ENCODE data around the gene STARD10. TPM values are rescaled to one million over a fixed set of nuclear protein-coding genes. Genes with fewer than 3 reads are reported as not detected.

Gene STARD10
- total and polyA plus RNA-seq, 9 donors, result 39.0 to 84.0 (median 57.9) TPM

- Histone ChIP-seq H3K4me1 (ENCODE audit: control insufficient read depth, insufficient read depth, low read length) (peaks cover 39% of the 10 kb centered on the region), H3K27ac (ENCODE audit: low read length) (no peak overlapping the region), H3K4me3 (ENCODE audit: low read length) (peak overlapping the region; percentile 15), H3K9me3 (replicated peaks; ENCODE audit: control insufficient read depth, low read depth, low read length) (no peaks in the 10 kb centered on the region), H3K36me3 (ENCODE audit: control insufficient read depth, insufficient read depth, low read length) (no peaks in the 10 kb centered on the region), H3K27me3 (ENCODE audit: control insufficient read depth, insufficient read depth, low read length) (no peaks in the 10 kb centered on the region)
- DNase-seq, result no peak
- WGBS (ENCODE audit: insufficient coverage), result 80% methylated on average over 6 of the region's 11 CpGs
Measured at GRCh38 chr11:72738199-72739141, 55.4 kb downstream of the STARD10 start.

DNA sequence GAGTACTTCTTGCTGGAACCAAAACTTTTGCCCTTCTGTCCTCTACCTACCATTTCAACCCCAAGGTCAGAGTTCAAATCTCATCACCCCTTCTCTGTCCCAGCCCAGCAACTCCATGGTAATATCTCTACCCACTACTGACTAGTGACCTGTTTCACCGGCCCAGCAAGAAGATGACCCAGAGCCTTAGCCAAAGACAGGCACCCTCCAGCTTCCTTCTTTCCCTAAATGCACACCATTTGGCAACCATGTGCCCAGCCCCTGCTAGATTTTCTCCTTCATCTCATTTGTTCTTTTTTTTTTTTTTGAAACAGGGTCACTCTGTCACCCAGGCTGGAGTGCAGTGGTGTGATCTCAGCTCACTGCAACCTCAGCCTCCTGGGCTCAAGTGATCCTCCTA is 56.5 kb downstream of the STARD10 start:
- WGBS (ENCODE audit: insufficient coverage), result 87% methylated on average over 1 of the region's 1 CpG
- Histone ChIP-seq H3K4me1 (ENCODE audit: control insufficient read depth, insufficient read depth, low read length) (peaks cover 40% of the 10 kb centered on the region), H3K36me3 (ENCODE audit: control insufficient read depth, insufficient read depth, low read length) (no peaks in the 10 kb centered on the region), H3K27ac (ENCODE audit: low read length) (peak overlapping the region; percentile 42), H3K9me3 (replicated peaks; ENCODE audit: control insufficient read depth, low read depth, low read length) (no peaks in the 10 kb centered on the region), H3K4me3 (ENCODE audit: low read length) (no peak overlapping the region), H3K27me3 (ENCODE audit: control insufficient read depth, insufficient read depth, low read length) (no peaks in the 10 kb centered on the region)
- no peak for DNase-seq

- no peak overlapping the region for H3K4me3 ChIP-seq (ENCODE audit: low read length)
- H3K27ac ChIP-seq (ENCODE audit: low read length), result peak overlapping the region; percentile 42
- H3K27me3 ChIP-seq (ENCODE audit: control insufficient read depth, insufficient read depth, low read length), result no peaks in the 10 kb centered on the region
- WGBS (ENCODE audit: insufficient coverage), result 19% methylated on average over 5 of the region's 5 CpGs
- H3K4me1 ChIP-seq (ENCODE audit: control insufficient read depth, insufficient read depth, low read length), result peaks cover 35% of the 10 kb centered on the region
- H3K36me3 ChIP-seq (ENCODE audit: control insufficient read depth, insufficient read depth, low read length), result no peaks in the 10 kb centered on the region
- peak; percentile 69 for DNase-seq
- no peaks in the 10 kb centered on the region for H3K9me3 ChIP-seq (replicated peaks; ENCODE audit: control insufficient read depth, low read depth, low read length)
Measured at GRCh38 chr11:72736452-72737069, 57.3 kb downstream of the STARD10 start.

- H3K27me3 ChIP-seq (ENCODE audit: control insufficient read depth, insufficient read depth, low read length), result no peaks in the 10 kb centered on the region
- H3K36me3 ChIP-seq (ENCODE audit: control insufficient read depth, insufficient read depth, low read length), result no peaks in the 10 kb centered on the region
- H3K27ac ChIP-seq (ENCODE audit: low read length), result peak overlapping the region; percentile 29
- no peak for DNase-seq
- H3K4me3 ChIP-seq (ENCODE audit: low read length), result no peak overlapping the region
- H3K9me3 ChIP-seq (replicated peaks; ENCODE audit: control insufficient read depth, low read depth, low read length), result no peaks in the 10 kb centered on the region
- H3K4me1 ChIP-seq (ENCODE audit: control insufficient read depth, insufficient read depth, low read length), result peaks cover 29% of the 10 kb centered on the region
- 63% methylated on average over 7 of the region's 8 CpGs for WGBS (ENCODE audit: insufficient coverage)
Measured at GRCh38 chr11:72735495-72736027, 58.3 kb downstream of the STARD10 start.

- Histone ChIP-seq H3K27me3 (ENCODE audit: control insufficient read depth, insufficient read depth, low read length) (no peaks in the 10 kb centered on the region), H3K9me3 (replicated peaks; ENCODE audit: control insufficient read depth, low read depth, low read length) (no peaks in the 10 kb centered on the region), H3K27ac (ENCODE audit: low read length) (peak overlapping the region; percentile 51), H3K4me3 (ENCODE audit: low read length) (no peak overlapping the region), H3K4me1 (ENCODE audit: control insufficient read depth, insufficient read depth, low read length) (peaks cover 17% of the 10 kb centered on the region), H3K36me3 (ENCODE audit: control insufficient read depth, insufficient read depth, low read length) (no peaks in the 10 kb centered on the region)
- 57% methylated on average over 5 of the region's 10 CpGs for WGBS (ENCODE audit: insufficient coverage)
- no peak for DNase-seq
Measured at GRCh38 chr11:72732329-72732728, 61.5 kb downstream of the STARD10 start.

DNA sequence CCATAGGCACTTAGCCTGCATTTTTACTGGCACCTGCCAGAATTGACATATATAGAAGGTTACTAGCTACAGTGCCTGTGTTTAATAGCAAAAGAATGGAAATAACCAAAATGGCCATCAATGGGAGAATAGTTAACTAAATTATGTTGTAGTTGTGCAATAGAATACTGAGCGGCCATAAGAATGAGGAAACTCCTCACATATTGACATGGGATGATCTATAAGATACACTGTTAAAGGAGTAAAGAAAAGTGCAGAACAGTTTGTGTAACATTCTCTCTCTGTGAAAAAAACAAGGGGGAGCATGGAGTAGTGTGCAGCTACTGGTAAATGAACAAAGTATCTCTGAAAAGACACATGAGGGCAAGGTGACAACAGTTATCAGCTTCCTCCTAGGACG is 63.1 kb downstream of the STARD10 start:
- H3K4me1 ChIP-seq (ENCODE audit: control insufficient read depth, insufficient read depth, low read length), result peaks cover 23% of the 10 kb centered on the region
- H3K27ac ChIP-seq (ENCODE audit: low read length), result no peak overlapping the region
- 80% methylated on average over 1 of the region's 2 CpGs for WGBS (ENCODE audit: insufficient coverage)
- no peaks in the 10 kb centered on the region for H3K36me3 ChIP-seq (ENCODE audit: control insufficient read depth, insufficient read depth, low read length)
- DNase-seq, result no peak
- no peaks in the 10 kb centered on the region for H3K9me3 ChIP-seq (replicated peaks; ENCODE audit: control insufficient read depth, low read depth, low read length)
- H3K4me3 ChIP-seq (ENCODE audit: low read length), result no peak overlapping the region
- no peaks in the 10 kb centered on the region for H3K27me3 ChIP-seq (ENCODE audit: control insufficient read depth, insufficient read depth, low read length)

GRCh38 chr11:72730243-72730642 is 63.6 kb downstream of the STARD10 start:
- WGBS (ENCODE audit: insufficient coverage), result 72% methylated on average over 3 of the region's 5 CpGs
- Histone ChIP-seq H3K9me3 (replicated peaks; ENCODE audit: control insufficient read depth, low read depth, low read length) (no peaks in the 10 kb centered on the region), H3K4me1 (ENCODE audit: control insufficient read depth, insufficient read depth, low read length) (peaks cover 24% of the 10 kb centered on the region), H3K27ac (ENCODE audit: low read length) (no peak overlapping the region), H3K27me3 (ENCODE audit: control insufficient read depth, insufficient read depth, low read length) (no peaks in the 10 kb centered on the region), H3K4me3 (ENCODE audit: low read length) (no peak overlapping the region), H3K36me3 (ENCODE audit: control insufficient read depth, insufficient read depth, low read length) (no peaks in the 10 kb centered on the region)
- DNase-seq, result no peak

DNA sequence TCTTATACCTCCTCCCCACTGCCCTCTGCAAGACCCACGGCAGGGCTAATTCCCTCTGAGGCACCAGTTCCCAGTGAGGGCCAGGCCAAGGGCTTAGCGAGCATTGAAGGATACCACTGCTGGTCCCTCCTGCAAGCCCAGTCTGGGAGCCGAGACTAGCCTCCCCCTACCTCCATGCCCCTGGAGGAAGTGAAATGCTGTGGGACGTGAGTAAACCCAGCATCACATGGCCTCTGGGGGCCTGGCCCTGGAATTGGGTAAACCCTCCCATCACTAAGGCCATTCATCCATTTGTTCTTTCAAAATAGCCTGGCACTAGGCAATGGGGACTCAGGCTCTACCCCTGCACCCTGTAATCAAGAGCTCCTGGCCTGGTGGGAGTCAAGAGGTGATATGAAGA is 66.3 kb downstream of the STARD10 start:
- H3K4me1 ChIP-seq (ENCODE audit: control insufficient read depth, insufficient read depth, low read length), result peaks cover 38% of the 10 kb centered on the region

DNA sequence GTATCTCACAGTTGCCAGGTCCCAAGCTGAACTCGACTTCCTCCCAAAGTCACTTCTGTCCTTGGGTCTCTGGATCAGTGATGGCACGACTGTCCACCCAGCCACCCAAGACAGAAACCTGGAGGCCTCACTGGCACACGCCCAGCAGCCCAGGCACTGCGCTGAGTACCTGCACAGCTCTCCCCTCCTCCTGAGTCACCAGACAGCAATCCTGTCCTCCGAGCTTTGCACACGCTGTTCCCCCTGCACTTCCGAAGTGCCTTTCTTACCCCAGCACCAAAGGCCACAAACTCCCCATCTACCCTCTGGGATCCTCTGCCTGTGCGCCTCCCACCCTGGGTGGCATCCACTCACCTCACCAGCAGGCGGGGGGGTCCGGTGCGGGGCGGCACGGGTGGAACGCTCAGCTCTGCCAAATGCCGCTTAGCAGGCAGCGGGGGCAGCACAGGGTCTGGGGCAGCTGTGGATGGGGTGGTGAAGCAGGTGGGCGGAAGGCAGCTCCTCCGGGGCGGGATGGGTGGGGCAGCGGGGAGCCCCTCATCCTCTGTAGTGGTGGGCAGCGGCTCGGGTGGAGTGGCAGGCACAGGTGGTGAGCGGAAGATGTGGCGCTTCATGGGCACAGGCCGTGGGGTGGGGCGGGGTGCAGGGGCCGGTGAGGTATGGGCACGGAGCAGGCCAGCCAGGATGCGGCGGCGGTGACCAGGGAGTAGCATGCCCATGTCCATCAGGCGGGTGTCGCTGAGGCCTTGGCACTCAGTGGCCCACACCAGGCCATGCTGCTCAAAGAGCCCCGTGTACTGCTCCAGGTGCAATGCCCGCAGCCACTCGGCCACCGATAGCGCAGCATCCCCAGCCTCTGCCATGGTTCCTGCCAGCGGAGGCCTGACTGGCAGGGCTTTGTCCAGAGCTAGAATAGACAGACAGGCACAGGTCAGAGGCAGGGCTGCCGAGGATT is 67.3 kb downstream of the STARD10 start:
- Histone ChIP-seq H3K4me3 (ENCODE audit: low read length) (no peak overlapping the region), H3K4me1 (ENCODE audit: control insufficient read depth, insufficient read depth, low read length) (peaks cover 39% of the 10 kb centered on the region), H3K9me3 (replicated peaks; ENCODE audit: control insufficient read depth, low read depth, low read length) (no peaks in the 10 kb centered on the region), H3K27ac (ENCODE audit: low read length) (peak overlapping the region; percentile 59), H3K27me3 (ENCODE audit: control insufficient read depth, insufficient read depth, low read length) (no peaks in the 10 kb centered on the region), H3K36me3 (ENCODE audit: control insufficient read depth, insufficient read depth, low read length) (peaks cover 4% of the 10 kb centered on the region)
- 86% methylated on average over 32 of the region's 40 CpGs for WGBS (ENCODE audit: insufficient coverage)
- DNase-seq, result no peak

More for the DNA sequence above, 66.3 kb downstream of the STARD10 start:
- Histone ChIP-seq H3K9me3 (replicated peaks; ENCODE audit: control insufficient read depth, low read depth, low read length) (no peaks in the 10 kb centered on the region), H3K27ac (ENCODE audit: low read length) (no peak overlapping the region), H3K36me3 (ENCODE audit: control insufficient read depth, insufficient read depth, low read length) (peaks cover 4% of the 10 kb centered on the region), H3K27me3 (ENCODE audit: control insufficient read depth, insufficient read depth, low read length) (no peaks in the 10 kb centered on the region), H3K4me3 (ENCODE audit: low read length) (no peak overlapping the region)
- DNase-seq, result no peak
- no CpG with 5 or more reads among the region's 4 CpGs for WGBS (ENCODE audit: insufficient coverage)
